Suprapubic skin (tissue), 4 donors: ENCODE measurements around the gene ENGASE.

Experiments used
- CTCF ChIP-seq, 2 donors: fragments of 200-600 bp in 1 of 2; fragments of 450-650 bp in 1 of 2; sonication (generic) in 1 of 2; IDR thresholded peaks; one replicate each; pipeline ENCODE4 v1.5.1; 2016 to 2019; ENCODE audit warnings: antibody characterized with exemption in 2 of 2, mild to moderate bottlenecking in 1 of 2, moderate library complexity in 1 of 2
- POLR2A ChIP-seq, 2 donors: fragments of 450-650 bp; IDR thresholded peaks; one replicate each; pipeline ENCODE4 v1.6.1; 2017; ENCODE audit warnings: antibody characterized with exemption in 2 of 2, mild to moderate bottlenecking in 2 of 2, moderate library complexity in 2 of 2
- POLR2AphosphoS5 ChIP-seq, 3 donors: sonication (generic); formaldehyde crosslinking; IDR thresholded peaks; one replicate each; pipeline ENCODE4 v1.6.1; 2017; ENCODE audit warnings: antibody characterized with exemption in 3 of 3

GRCh38 chr17:79036181-79036580 lies 38.4 kb upstream of the ENGASE start:
- no peak for TF ChIP-seq CTCF (IDR thresholded peaks at IDR 0.05)
- no peak for TF ChIP-seq POLR2A (IDR thresholded peaks at IDR 0.05)
- no peak for TF ChIP-seq POLR2AphosphoS5 (IDR thresholded peaks at IDR 0.05)
